Stomach (tissue), 4 donors: ENCODE data around the gene D2HGDH.

Experiments used
- CTCF ChIP-seq, 7 experiments: fragments of 450-650 bp in 4 of 7; fragments of 200-600 bp in 3 of 7; sonication (generic) in 3 of 7; IDR thresholded peaks; one replicate each; pipeline ENCODE4 v1.5.1; 2016 to 2019; ENCODE audit warnings: antibody characterized with exemption in 7 of 7, control low read depth in 2 of 7, mild to moderate bottlenecking in 1 of 7
- EP300 ChIP-seq: sonication (generic); formaldehyde crosslinking; IDR thresholded peaks from one replicate; pipeline ENCODE4 v1.6.1; 2017; ENCODE audit warnings: antibody characterized with exemption
- POLR2A ChIP-seq, 4 donors: fragments of 450-650 bp; IDR thresholded peaks; one replicate each; pipeline ENCODE4 v1.6.1; 2016; ENCODE audit warnings: antibody characterized with exemption in 4 of 4, control low read depth in 2 of 4, mild to moderate bottlenecking in 1 of 4, moderate library complexity in 1 of 4
- POLR2AphosphoS5 ChIP-seq, 3 donors: sonication (generic); formaldehyde crosslinking; IDR thresholded peaks; one replicate each; pipeline ENCODE4 v1.6.1; 2016; ENCODE audit warnings: antibody characterized with exemption in 3 of 3

GRCh38 chr2:241767464-241768250, 33.2 kb downstream of the D2HGDH start:
- TF ChIP-seq POLR2A (IDR thresholded peaks at IDR 0.05) (no peak), CTCF (IDR thresholded peaks at IDR 0.05) (no peak), POLR2AphosphoS5 (IDR thresholded peaks at IDR 0.05) (no peak), EP300 (no peak)
